ACC112 (cell line): Measurements from ENCODE around the gene CPVL.

Source experiments
- H2AFZ ChIP-seq: fragments of 200-600 bp; sonication (generic); one replicate; pipeline ENCODE4 v1.6.0; 2017; ENCODE audit warnings: antibody characterized with exemption, low read length; ENCODE audit not compliant: unreplicated experiment
- H3K27ac ChIP-seq: fragments of 200-600 bp; sonication (generic); 2 replicates; pipeline ENCODE4 v1.5.1; 2014; ENCODE audit warnings: low read depth, mild to moderate bottlenecking, antibody characterized with exemption, low read length, moderate library complexity
- H3K27me3 ChIP-seq: fragments of 200-600 bp; sonication (generic); 2 replicates; pipeline ENCODE4 v1.6.1; 2014; ENCODE audit warnings: mild to moderate bottlenecking, antibody characterized with exemption, low read length, moderate library complexity, mixed read lengths; ENCODE audit not compliant: insufficient read depth
- H3K36me3 ChIP-seq: fragments of 200-600 bp; sonication (generic); 2 replicates; pipeline ENCODE4 v1.6.1; 2016; ENCODE audit warnings: mild to moderate bottlenecking, antibody characterized with exemption, low read length, moderate library complexity, mixed read lengths; ENCODE audit not compliant: insufficient read depth
- H3K4me1 ChIP-seq: fragments of 200-600 bp; sonication (generic); one replicate; pipeline ENCODE4 v1.6.1; 2016; ENCODE audit warnings: low read length, mixed read lengths; ENCODE audit not compliant: insufficient read depth, unreplicated experiment, control insufficient read depth
- H3K4me3 ChIP-seq: fragments of 200-600 bp; sonication (generic); 2 replicates; pipeline ENCODE4 v1.5.1; 2014; ENCODE audit warnings: mild to moderate bottlenecking, low read depth, low read length
- H3K79me2 ChIP-seq: fragments of 200-600 bp; sonication (generic); one replicate; pipeline ENCODE4 v1.6.0; 2016; ENCODE audit warnings: low read length; ENCODE audit not compliant: control insufficient read depth, unreplicated experiment, insufficient read depth

The CPVL gene

DNA sequence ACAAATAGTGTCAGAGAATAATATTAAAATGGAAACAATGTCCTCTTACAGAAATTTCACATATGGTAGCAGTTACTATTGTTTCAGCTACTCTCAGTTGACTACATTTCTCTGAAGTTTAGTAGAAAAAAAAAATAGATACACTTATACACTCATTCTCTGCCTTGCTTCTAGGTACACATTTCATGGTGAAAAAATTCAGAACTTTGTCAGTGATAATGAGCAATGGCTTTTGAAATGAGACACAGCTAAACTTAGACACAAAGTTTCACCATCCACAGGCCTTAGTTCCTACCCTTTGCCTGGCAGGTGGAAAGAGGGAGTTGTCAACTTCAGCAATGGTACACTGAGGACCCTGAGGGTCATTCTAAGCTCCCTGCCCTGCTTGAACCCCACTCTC is 69.2 kb downstream of the CPVL start:
- Histone ChIP-seq H3K27me3 (peaks cover 16% of the 10 kb centered on the region), H3K36me3 (no peaks in the 10 kb centered on the region), H3K27ac (no peak overlapping the region), H3K4me3 (no peak overlapping the region), H2AFZ (no peak overlapping the region), H3K4me1 (no peaks in the 10 kb centered on the region), H3K79me2 (no peaks in the 10 kb centered on the region)

DNA sequence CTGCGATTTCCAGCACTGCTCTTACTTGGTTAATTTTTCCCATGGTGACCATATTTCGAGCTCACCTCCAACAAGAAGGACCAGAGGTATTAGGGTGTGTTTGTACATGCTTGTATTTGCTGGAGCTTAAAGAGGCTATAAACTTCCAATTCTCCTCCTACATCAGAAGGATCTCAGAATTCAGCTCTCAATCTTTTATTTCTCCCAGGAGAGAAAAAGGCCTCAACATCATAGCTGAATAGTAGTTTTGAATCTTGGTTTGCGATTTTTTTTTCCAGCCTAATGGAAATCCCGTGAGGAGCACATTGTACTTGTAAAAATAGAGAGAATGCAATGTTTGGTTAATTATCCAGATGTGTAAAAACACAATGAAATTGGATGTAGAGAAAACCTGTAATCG is 69.7 kb downstream of the CPVL start:
- peaks cover 16% of the 10 kb centered on the region for H3K27me3 ChIP-seq
- no peaks in the 10 kb centered on the region for H3K79me2 ChIP-seq
- H3K4me3 ChIP-seq = no peak overlapping the region
- no peak overlapping the region for H3K27ac ChIP-seq
- no peak overlapping the region for H2AFZ ChIP-seq
- no peaks in the 10 kb centered on the region for H3K4me1 ChIP-seq
- H3K36me3 ChIP-seq = no peaks in the 10 kb centered on the region

- peaks cover 19% of the 10 kb centered on the region for H3K27me3 ChIP-seq
- H3K36me3 ChIP-seq = no peaks in the 10 kb centered on the region
- H3K27ac ChIP-seq = no peak overlapping the region
- H3K4me3 ChIP-seq = no peak overlapping the region
- H3K79me2 ChIP-seq = no peaks in the 10 kb centered on the region
- no peaks in the 10 kb centered on the region for H3K4me1 ChIP-seq
- no peak overlapping the region for H2AFZ ChIP-seq
Observed at GRCh38 chr7:29075606-29076005, 70.7 kb downstream of the CPVL start.

- Histone ChIP-seq H2AFZ (no peak overlapping the region), H3K27ac (no peak overlapping the region)
Observed at GRCh38 chr7:29071203-29071874, 75.0 kb downstream of the CPVL start.

DNA sequence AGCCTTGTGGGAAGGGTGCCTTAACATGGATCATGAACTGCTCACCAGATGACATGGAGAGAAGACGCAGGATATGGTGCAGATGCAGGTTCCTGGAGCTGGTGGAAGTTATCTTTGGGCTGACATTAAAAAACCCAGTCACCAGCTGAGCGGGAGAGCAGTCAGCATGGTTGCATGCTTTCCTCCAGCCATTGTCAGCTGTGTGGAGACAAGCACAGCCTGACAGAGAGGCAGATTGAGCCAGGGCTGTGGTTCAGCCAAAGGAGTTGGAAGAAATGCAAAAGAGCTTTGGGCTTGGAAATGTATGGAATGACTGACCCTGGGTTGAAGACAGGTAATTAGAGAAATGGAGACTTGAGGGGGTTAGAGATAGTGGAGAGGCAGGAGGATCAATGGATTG is 79.7 kb downstream of the CPVL start:
- no peaks in the 10 kb centered on the region for H3K4me1 ChIP-seq
- H3K79me2 ChIP-seq = no peaks in the 10 kb centered on the region
- H2AFZ ChIP-seq = no peak overlapping the region
- no peak overlapping the region for H3K27ac ChIP-seq
- peaks cover 3% of the 10 kb centered on the region; the same call in 1 of the 2 replicates for H3K27me3 ChIP-seq
- H3K4me3 ChIP-seq = no peak overlapping the region
- H3K36me3 ChIP-seq = no peaks in the 10 kb centered on the region

More at GRCh38 chr7:29071203-29071874, 75.0 kb downstream of the CPVL start:
- Histone ChIP-seq H3K4me3 (no peak overlapping the region), H3K27me3 (peaks cover 12% of the 10 kb centered on the region), H3K4me1 (no peaks in the 10 kb centered on the region), H3K36me3 (no peaks in the 10 kb centered on the region), H3K79me2 (no peaks in the 10 kb centered on the region)

DNA sequence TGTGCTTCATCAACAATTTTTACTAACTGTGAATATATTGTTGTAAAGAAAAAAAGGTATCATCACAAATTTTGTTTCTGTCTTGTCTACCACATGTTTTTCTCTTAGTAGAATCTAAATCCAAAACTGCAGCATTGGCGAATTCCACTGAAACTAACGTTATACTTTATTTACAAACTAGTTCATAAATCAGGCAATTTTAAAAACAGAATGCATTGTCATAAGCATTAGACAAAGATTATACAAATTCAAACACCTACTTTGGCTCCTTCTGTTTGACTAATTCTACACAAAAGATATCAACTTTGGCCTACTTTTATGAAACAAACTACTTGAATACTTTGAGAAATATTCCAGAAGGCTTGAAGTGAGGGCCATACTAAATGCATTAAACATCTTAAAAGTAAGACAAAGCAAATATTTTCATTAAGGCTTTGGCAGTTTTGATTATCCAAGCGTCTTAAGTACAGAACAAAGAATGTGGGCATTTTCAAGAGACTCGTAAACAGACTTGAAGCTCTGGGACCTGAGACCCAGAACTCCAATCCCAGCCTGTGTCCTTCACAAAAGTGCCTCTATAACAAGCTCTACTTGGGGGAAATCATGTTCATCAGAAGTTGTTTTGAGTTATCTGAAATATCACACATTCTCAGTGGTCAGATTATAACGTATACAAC is 81.0 kb downstream of the CPVL start:
- Histone ChIP-seq H3K27ac (no peak overlapping the region), H3K36me3 (no peaks in the 10 kb centered on the region), H3K4me1 (no peaks in the 10 kb centered on the region), H3K79me2 (no peaks in the 10 kb centered on the region), H2AFZ (no peak overlapping the region), H3K27me3 (no peaks in the 10 kb centered on the region; the same call in 1 of the 2 replicates), H3K4me3 (no peak overlapping the region)

- Histone ChIP-seq H3K27ac (no peak overlapping the region), H3K36me3 (no peaks in the 10 kb centered on the region), H2AFZ (no peak overlapping the region), H3K27me3 (no peaks in the 10 kb centered on the region), H3K4me1 (no peaks in the 10 kb centered on the region), H3K79me2 (no peaks in the 10 kb centered on the region), H3K4me3 (no peak overlapping the region)
Observed at GRCh38 chr7:29063872-29064271, 82.5 kb downstream of the CPVL start.

DNA sequence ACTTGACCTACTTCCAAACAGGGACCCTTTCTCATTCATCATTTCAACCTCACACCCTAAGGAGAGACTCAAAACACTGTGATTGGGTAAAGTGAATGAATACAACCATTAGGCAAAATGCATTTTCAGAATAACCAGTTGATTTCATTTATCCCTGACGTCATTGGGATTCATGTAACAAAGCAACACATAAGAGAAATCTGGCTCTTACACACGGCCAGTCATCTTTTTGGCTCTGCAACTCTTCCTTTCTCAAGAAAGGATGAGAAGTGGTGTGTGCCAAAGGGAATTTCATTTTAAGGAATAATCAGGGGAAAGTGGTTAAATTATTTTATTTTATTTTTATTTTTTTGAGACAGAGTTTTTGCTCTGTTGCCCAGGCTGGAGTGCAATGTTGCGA is 83.1 kb downstream of the CPVL start:
- Histone ChIP-seq H3K4me1 (no peaks in the 10 kb centered on the region), H3K27ac (no peak overlapping the region), H2AFZ (no peak overlapping the region), H3K27me3 (no peaks in the 10 kb centered on the region), H3K36me3 (no peaks in the 10 kb centered on the region), H3K79me2 (no peaks in the 10 kb centered on the region), H3K4me3 (no peak overlapping the region)

- Histone ChIP-seq H3K27me3 (no peaks in the 10 kb centered on the region), H3K27ac (no peak overlapping the region), H3K4me3 (no peak overlapping the region), H3K36me3 (no peaks in the 10 kb centered on the region), H2AFZ (no peak overlapping the region), H3K79me2 (no peaks in the 10 kb centered on the region), H3K4me1 (no peaks in the 10 kb centered on the region)
Observed at GRCh38 chr7:29053105-29053872, 93.0 kb downstream of the CPVL start.

GRCh38 chr7:29046978-29047377 is 99.4 kb downstream of the CPVL start:
- Histone ChIP-seq H3K36me3 (no peaks in the 10 kb centered on the region), H3K4me1 (no peaks in the 10 kb centered on the region), H2AFZ (no peak overlapping the region), H3K79me2 (no peaks in the 10 kb centered on the region), H3K4me3 (no peak overlapping the region), H3K27me3 (no peaks in the 10 kb centered on the region), H3K27ac (no peak overlapping the region)
